HepG2 (cell line): Measurements from ENCODE around the gene SLC15A3. TPM values are rescaled to one million over a fixed set of nuclear protein-coding genes. Genes with fewer than 3 reads are reported as not detected.

Source experiments
- CREM ChIP-seq, 2 experiments: sonication (generic) in 1 of 2; formaldehyde crosslinking in 1 of 2; IDR thresholded peaks; 2 replicates each; pipeline versions ENCODE4 v1.4.0 to v1.6.1; 2016 to 2020; ENCODE audit warnings: antibody characterized with exemption in 1 of 2, mild to moderate bottlenecking in 1 of 2, missing genetic modification reagents in 1 of 2
- DR1 ChIP-seq: sonication (generic); formaldehyde crosslinking; IDR thresholded peaks from 2 replicates; pipeline ENCODE4 v1.8.0; 2021; ENCODE audit warnings: mild to moderate bottlenecking, missing genetic modification reagents, inconsistent platforms
- FLYWCH1 ChIP-seq: sonication (generic); formaldehyde crosslinking; IDR thresholded peaks from 2 replicates; pipeline ENCODE4 v1.8.1; 2023; ENCODE audit warnings: mild to moderate bottlenecking, missing genetic modification reagents
- RCOR2 ChIP-seq: IDR thresholded peaks from 2 replicates; pipeline ENCODE4 v1.6.1; 2016; ENCODE audit warnings: missing biosample characterization, missing genetic modification reagents
- RXRB ChIP-seq: IDR thresholded peaks from 2 replicates; pipeline ENCODE4 v1.6.1; 2016; ENCODE audit warnings: borderline replicate concordance, missing genetic modification reagents, missing compliant biosample characterization
- TBL1XR1 ChIP-seq: fragments of 150-350 bp; IDR thresholded peaks from 2 replicates; pipeline ENCODE4 v1.6.1; 2014; ENCODE audit warnings: borderline replicate concordance, low read length; ENCODE audit not compliant: partially characterized antibody
- ZFP41 ChIP-seq: sonication (generic); formaldehyde crosslinking; IDR thresholded peaks from 2 replicates; pipeline ENCODE4 v1.4.0; 2020; ENCODE audit warnings: mild to moderate bottlenecking, missing genetic modification reagents, borderline replicate concordance
- ZNF326 ChIP-seq: sonication (generic); formaldehyde crosslinking; IDR thresholded peaks from 2 replicates; pipeline ENCODE4 v1.4.0; 2020; ENCODE audit warnings: missing genetic modification reagents, borderline replicate concordance
- ZNF720 ChIP-seq: sonication (generic); formaldehyde crosslinking; IDR thresholded peaks from 2 replicates; pipeline ENCODE4 v1.4.0; 2020; ENCODE audit warnings: missing genetic modification reagents
- ZNF790 ChIP-seq: sonication (generic); formaldehyde crosslinking; IDR thresholded peaks from 2 replicates; pipeline ENCODE4 v1.8.0; 2022; ENCODE audit warnings: missing genetic modification reagents, mild to moderate bottlenecking, borderline replicate concordance
- ZSCAN22 ChIP-seq: sonication (generic); formaldehyde crosslinking; IDR thresholded peaks from 2 replicates; pipeline ENCODE4 v1.4.0; 2020; ENCODE audit warnings: mild to moderate bottlenecking, missing genetic modification reagents
- polyA plus RNA-seq, 8 experiments: library from polyadenylated mRNA; depleted of rRNA in 3 of 8; stranded (reverse) in 7 of 8; unstranded in 1 of 8; fragments of >200 nt; fragmentation: Illumina TruSeq in 4 of 8; extraction: Trizol in 4 of 8; gene quantifications; 2 replicates each; pipeline versions ENCODE4 v1.2.1 to v1.2.3, GENCODE V29; 2011 to 2016; ENCODE audit warnings: low read depth in 4 of 8, missing spikeins in 1 of 8, mixed read lengths in 1 of 8; ENCODE audit not compliant: insufficient read depth in 1 of 8
- total RNA-seq, 5 experiments: library from RNA; depleted of rRNA; stranded (reverse); fragments of >200 nt; fragmentation: Illumina TruSeq; extraction: Trizol; gene quantifications; 2 replicates each; pipeline ENCODE4 v1.2.3, GENCODE V29; 2016; ENCODE audit warnings: low read depth in 1 of 5
- TF ChIP-seq, protein P1 (sequence below): sonication (generic); formaldehyde crosslinking; IDR thresholded peaks from 2 replicates; pipeline ENCODE4 v1.5.0; 2020; ENCODE audit warnings: missing genetic modification reagents
- TF ChIP-seq, protein P2 (sequence below): fragments of 450-650 bp; IDR thresholded peaks from 2 replicates; pipeline ENCODE4 v1.6.1; 2017; ENCODE audit warnings: mild to moderate bottlenecking
- TF ChIP-seq, protein P3 (sequence below): sonication (generic); formaldehyde crosslinking; IDR thresholded peaks from 2 replicates; pipeline ENCODE4 v1.4.0; 2020; ENCODE audit warnings: missing genetic modification reagents, borderline replicate concordance
- TF ChIP-seq, protein P4 (sequence below): sonication (generic); formaldehyde crosslinking; IDR thresholded peaks from 2 replicates; pipeline ENCODE4 v1.5.0; 2020; ENCODE audit warnings: mild to moderate bottlenecking, missing genetic modification reagents
- TF ChIP-seq, protein P5 (sequence below): IDR thresholded peaks from 2 replicates; pipeline ENCODE4 v1.6.1; 2018; ENCODE audit warnings: missing genetic modification reagents, mild to moderate bottlenecking, missing compliant biosample characterization

The SLC15A3 gene
- total and polyA plus RNA-seq, 2 of the 13 experiments (the other 11 are each of a cell fraction or from before 2014, with no cell fraction given): 0.45 to 0.77 TPM

DNA sequence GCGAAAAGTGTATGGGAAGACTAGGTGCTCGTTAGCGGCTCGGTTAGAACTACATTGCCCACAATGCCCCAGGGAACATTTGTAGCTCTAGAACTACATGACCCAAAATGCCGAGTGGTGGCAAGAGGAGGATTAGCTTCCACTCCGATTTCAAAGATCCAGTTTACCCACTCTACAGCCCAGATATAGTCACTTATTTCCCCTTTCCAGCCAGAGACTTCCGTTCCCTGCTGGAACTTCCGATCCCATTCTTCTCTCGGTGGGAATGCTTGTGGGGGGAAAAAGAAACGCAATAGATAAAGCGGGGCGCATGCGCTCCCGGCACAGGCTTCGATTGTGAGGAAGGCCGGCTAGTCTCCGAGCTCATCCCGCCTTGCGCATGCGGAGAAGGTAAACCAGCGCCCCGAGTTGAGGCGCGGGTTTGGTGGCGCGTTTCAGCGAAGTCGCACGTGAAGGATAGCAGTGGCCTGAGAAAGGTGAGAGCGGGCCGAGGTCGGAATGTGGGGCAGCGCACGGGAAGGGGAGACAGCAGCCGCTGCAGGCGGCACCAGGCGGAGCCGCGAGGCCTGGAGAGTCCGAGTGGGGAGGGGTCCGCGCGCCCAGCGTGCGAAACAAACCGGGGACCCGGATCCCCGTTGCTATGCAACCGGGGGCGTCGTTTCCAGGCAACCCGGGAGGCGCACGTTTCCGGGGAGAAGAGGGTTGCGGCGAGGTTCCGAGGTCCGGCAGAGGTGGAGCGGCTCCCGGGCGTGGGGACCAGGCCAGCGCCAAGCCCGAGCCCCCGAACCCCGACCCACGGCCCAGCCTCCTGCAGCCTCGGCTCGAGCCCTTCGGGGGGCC is 38.0 kb downstream of the SLC15A3 start, which contains the start of gene TMEM109 (continued):
- TF ChIP-seq, protein P1, sequence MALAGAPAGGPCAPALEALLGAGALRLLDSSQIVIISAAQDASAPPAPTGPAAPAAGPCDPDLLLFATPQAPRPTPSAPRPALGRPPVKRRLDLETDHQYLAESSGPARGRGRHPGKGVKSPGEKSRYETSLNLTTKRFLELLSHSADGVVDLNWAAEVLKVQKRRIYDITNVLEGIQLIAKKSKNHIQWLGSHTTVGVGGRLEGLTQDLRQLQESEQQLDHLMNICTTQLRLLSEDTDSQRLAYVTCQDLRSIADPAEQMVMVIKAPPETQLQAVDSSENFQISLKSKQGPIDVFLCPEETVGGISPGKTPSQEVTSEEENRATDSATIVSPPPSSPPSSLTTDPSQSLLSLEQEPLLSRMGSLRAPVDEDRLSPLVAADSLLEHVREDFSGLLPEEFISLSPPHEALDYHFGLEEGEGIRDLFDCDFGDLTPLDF: peak; percentile 60; the same call in 1 of the 2 replicates
- TF ChIP-seq, protein P2, sequence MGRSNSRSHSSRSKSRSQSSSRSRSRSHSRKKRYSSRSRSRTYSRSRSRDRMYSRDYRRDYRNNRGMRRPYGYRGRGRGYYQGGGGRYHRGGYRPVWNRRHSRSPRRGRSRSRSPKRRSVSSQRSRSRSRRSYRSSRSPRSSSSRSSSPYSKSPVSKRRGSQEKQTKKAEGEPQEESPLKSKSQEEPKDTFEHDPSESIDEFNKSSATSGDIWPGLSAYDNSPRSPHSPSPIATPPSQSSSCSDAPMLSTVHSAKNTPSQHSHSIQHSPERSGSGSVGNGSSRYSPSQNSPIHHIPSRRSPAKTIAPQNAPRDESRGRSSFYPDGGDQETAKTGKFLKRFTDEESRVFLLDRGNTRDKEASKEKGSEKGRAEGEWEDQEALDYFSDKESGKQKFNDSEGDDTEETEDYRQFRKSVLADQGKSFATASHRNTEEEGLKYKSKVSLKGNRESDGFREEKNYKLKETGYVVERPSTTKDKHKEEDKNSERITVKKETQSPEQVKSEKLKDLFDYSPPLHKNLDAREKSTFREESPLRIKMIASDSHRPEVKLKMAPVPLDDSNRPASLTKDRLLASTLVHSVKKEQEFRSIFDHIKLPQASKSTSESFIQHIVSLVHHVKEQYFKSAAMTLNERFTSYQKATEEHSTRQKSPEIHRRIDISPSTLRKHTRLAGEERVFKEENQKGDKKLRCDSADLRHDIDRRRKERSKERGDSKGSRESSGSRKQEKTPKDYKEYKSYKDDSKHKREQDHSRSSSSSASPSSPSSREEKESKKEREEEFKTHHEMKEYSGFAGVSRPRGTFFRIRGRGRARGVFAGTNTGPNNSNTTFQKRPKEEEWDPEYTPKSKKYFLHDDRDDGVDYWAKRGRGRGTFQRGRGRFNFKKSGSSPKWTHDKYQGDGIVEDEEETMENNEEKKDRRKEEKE: no peak
- TF ChIP-seq, protein P3, sequence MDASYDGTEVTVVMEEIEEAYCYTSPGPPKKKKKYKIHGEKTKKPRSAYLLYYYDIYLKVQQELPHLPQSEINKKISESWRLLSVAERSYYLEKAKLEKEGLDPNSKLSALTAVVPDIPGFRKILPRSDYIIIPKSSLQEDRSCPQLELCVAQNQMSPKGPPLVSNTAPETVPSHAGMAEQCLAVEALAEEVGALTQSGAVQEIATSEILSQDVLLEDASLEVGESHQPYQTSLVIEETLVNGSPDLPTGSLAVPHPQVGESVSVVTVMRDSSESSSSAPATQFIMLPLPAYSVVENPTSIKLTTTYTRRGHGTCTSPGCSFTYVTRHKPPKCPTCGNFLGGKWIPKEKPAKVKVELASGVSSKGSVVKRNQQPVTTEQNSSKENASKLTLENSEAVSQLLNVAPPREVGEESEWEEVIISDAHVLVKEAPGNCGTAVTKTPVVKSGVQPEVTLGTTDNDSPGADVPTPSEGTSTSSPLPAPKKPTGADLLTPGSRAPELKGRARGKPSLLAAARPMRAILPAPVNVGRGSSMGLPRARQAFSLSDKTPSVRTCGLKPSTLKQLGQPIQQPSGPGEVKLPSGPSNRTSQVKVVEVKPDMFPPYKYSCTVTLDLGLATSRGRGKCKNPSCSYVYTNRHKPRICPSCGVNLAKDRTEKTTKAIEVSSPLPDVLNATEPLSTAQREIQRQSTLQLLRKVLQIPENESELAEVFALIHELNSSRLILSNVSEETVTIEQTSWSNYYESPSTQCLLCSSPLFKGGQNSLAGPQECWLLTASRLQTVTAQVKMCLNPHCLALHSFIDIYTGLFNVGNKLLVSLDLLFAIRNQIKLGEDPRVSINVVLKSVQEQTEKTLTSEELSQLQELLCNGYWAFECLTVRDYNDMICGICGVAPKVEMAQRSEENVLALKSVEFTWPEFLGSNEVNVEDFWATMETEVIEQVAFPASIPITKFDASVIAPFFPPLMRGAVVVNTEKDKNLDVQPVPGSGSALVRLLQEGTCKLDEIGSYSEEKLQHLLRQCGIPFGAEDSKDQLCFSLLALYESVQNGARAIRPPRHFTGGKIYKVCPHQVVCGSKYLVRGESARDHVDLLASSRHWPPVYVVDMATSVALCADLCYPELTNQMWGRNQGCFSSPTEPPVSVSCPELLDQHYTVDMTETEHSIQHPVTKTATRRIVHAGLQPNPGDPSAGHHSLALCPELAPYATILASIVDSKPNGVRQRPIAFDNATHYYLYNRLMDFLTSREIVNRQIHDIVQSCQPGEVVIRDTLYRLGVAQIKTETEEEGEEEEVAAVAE: no peak
- TF ChIP-seq RXRB (CRISPR knock-in tag) (no peak), ZNF790 (CRISPR knock-in tag) (no peak), ZSCAN22 (CRISPR knock-in tag) (no peak), RCOR2 (no peak), ZFP41 (no peak; the same call in 1 of the 2 replicates), ZNF720 (CRISPR knock-in tag) (no peak), TBL1XR1 (no peak), CREM (IDR thresholded peaks at IDR 0.05) (peak; percentile 93), CREM (CRISPR knock-in tag; IDR thresholded peaks at IDR 0.05) (no peak), FLYWCH1 (CRISPR knock-in tag) (no peak), DR1 (peak; percentile 60; the same call in 1 of the 2 replicates), ZNF326 (CRISPR knock-in tag) (no peak)
- TF ChIP-seq, protein P4, sequence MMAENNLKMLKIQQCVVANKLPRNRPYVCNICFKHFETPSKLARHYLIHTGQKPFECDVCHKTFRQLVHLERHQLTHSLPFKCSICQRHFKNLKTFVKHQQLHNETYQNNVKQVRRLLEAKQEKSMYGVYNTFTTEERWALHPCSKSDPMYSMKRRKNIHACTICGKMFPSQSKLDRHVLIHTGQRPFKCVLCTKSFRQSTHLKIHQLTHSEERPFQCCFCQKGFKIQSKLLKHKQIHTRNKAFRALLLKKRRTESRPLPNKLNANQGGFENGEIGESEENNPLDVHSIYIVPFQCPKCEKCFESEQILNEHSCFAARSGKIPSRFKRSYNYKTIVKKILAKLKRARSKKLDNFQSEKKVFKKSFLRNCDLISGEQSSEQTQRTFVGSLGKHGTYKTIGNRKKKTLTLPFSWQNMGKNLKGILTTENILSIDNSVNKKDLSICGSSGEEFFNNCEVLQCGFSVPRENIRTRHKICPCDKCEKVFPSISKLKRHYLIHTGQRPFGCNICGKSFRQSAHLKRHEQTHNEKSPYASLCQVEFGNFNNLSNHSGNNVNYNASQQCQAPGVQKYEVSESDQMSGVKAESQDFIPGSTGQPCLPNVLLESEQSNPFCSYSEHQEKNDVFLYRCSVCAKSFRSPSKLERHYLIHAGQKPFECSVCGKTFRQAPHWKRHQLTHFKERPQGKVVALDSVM (CRISPR knock-in tag): no peak
- TF ChIP-seq, protein P5, sequence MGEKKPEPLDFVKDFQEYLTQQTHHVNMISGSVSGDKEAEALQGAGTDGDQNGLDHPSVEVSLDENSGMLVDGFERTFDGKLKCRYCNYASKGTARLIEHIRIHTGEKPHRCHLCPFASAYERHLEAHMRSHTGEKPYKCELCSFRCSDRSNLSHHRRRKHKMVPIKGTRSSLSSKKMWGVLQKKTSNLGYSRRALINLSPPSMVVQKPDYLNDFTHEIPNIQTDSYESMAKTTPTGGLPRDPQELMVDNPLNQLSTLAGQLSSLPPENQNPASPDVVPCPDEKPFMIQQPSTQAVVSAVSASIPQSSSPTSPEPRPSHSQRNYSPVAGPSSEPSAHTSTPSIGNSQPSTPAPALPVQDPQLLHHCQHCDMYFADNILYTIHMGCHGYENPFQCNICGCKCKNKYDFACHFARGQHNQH (CRISPR knock-in tag): no peak
